A673 (cell line): ENCODE data around the gene GET4.

Experiments
- EZH2 ChIP-seq: fragments of 200-600 bp; sonication (generic); IDR thresholded peaks from 2 replicates; pipeline ENCODE4 v1.6.1; 2017; ENCODE audit warnings: borderline replicate concordance, low read depth, mild to moderate bottlenecking, mixed read lengths, antibody characterized with exemption, low read length; ENCODE audit not compliant: poor library complexity, severe bottlenecking
- TF ChIP-seq, protein P1 (sequence below): fragments of 300-800, 200-600 bp; sonication (generic); conservative IDR thresholded peaks from 2 replicates; pipeline ENCODE4 v1.5.1; 2017; ENCODE audit warnings: low read depth, mild to moderate bottlenecking, antibody characterized with exemption, low read length, moderate library complexity, mixed read lengths

DNA sequence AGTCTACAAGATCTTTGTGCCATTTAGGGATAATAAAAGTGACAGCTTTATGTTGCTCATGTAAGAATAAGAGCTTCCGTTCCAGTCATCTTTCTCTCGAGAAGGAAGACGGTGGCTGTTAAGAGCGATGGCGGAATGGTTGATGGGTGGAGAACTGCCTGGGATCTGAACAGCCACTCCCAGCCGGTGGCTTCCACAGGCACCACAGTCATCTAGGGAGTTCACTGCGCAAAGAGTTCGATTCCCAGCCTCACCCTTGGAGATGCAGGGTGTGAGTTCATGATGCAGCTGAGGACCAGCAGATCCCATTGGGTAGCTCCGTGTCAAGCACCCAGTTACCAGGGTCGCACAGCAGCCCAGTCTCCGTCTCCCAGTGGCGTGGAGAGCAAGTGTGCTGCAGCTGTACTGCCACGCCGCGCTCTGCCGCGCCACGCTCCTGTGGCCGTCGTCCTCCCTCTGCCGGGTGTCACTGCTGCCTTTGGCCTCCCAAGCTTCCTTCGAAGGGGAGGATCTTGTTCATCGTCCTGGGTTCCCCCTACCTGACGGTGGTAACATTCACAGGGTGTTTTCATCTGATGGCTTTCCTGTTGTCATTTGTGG is 36.3 kb upstream of the GET4 start:
- TF ChIP-seq, protein P1, sequence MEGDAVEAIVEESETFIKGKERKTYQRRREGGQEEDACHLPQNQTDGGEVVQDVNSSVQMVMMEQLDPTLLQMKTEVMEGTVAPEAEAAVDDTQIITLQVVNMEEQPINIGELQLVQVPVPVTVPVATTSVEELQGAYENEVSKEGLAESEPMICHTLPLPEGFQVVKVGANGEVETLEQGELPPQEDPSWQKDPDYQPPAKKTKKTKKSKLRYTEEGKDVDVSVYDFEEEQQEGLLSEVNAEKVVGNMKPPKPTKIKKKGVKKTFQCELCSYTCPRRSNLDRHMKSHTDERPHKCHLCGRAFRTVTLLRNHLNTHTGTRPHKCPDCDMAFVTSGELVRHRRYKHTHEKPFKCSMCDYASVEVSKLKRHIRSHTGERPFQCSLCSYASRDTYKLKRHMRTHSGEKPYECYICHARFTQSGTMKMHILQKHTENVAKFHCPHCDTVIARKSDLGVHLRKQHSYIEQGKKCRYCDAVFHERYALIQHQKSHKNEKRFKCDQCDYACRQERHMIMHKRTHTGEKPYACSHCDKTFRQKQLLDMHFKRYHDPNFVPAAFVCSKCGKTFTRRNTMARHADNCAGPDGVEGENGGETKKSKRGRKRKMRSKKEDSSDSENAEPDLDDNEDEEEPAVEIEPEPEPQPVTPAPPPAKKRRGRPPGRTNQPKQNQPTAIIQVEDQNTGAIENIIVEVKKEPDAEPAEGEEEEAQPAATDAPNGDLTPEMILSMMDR: no peak
- no peak for TF ChIP-seq EZH2
